GM12878 (cell line): ENCODE measurements around the gene PRKCZ. TPM values are rescaled to one million over a fixed set of nuclear protein-coding genes. Genes with fewer than 3 reads are reported as not detected.

Experiments
- CBX3 ChIP-seq: fragments of 200-600 bp; sonication (generic); IDR thresholded peaks from 2 replicates; pipeline ENCODE4 v1.6.1; 2016; ENCODE audit warnings: low read depth, borderline replicate concordance
- CHD4 ChIP-seq: fragments of 200-600 bp; sonication (generic); IDR thresholded peaks from 2 replicates; pipeline ENCODE4 v1.6.1; 2016; ENCODE audit warnings: mild to moderate bottlenecking
- CUX1 ChIP-seq: IDR thresholded peaks from 2 replicates; pipeline ENCODE4 v1.6.1; 2012; ENCODE audit warnings: improper control_type of control experiment, low read depth, low read length; ENCODE audit not compliant: insufficient replicate concordance
- EED ChIP-seq: sonication (generic); IDR thresholded peaks from 2 replicates; pipeline ENCODE4 v1.6.1; 2016; ENCODE audit warnings: antibody characterized with exemption, low read depth
- NR2C2 ChIP-seq: IDR thresholded peaks from 2 replicates; pipeline ENCODE4 v1.6.1; 2011; ENCODE audit warnings: borderline replicate concordance, low read depth; ENCODE audit not compliant: control insufficient read depth, insufficient read length
- polyA plus RNA-seq, 11 experiments: library from polyadenylated mRNA; depleted of rRNA in 4 of 11; unstranded in 6 of 11; stranded (reverse) in 5 of 11; fragments of >200 nt; fragmentation: Nextera tagmentation in 4 of 11; fragmentation: Illumina TruSeq in 1 of 11; extraction: Ambion mirVana in 4 of 11; extraction: Trizol in 1 of 11; gene quantifications; 1 replicate in 1 of 11; 2 replicates in 10 of 11; pipeline versions ENCODE4 v1.2.1 to v1.2.3, GENCODE V29; 2011 to 2016; ENCODE audit warnings: inconsistent platforms in 2 of 11, missing spikeins in 2 of 11, low read depth in 1 of 11
- total RNA-seq, 4 experiments: library from RNA; depleted of rRNA in 3 of 4; stranded (reverse); fragments of >200 nt in 3 of 4; fragmentation: Illumina TruSeq in 1 of 4; extraction: Trizol in 1 of 4; gene quantifications; 2 replicates each; pipeline versions ENCODE4 v1.2.1 to v1.2.3, GENCODE V29; 2013 to 2021
- TF ChIP-seq, protein P1 (sequence below): IDR thresholded peaks from 2 replicates; pipeline ENCODE4 v1.6.1; 2012; ENCODE audit warnings: mild to moderate bottlenecking, low read depth, low read length
- TF ChIP-seq, protein P2 (sequence below): IDR thresholded peaks from 2 replicates; pipeline ENCODE4 v1.6.1; 2012; ENCODE audit warnings: low read depth, low read length, improper control_type of control experiment
- TF ChIP-seq, protein P3 (sequence below): IDR thresholded peaks from 2 replicates; pipeline ENCODE4 v1.6.1; 2011; ENCODE audit warnings: low read depth, low read length, improper control_type of control experiment, borderline replicate concordance
- TF ChIP-seq, protein P4 (sequence below), 3 experiments: IDR thresholded peaks in 2 of 3; conservative IDR thresholded peaks in 1 of 3; 2 replicates each; pipeline ENCODE4 v1.5.1; 2011; ENCODE audit warnings: low read depth in 3 of 3, low read length in 3 of 3, mild to moderate bottlenecking in 3 of 3, control low read depth in 2 of 3, moderate library complexity in 2 of 3, inconsistent platforms in 1 of 3, mixed read lengths in 1 of 3; ENCODE audit not compliant: control insufficient read depth in 2 of 3, insufficient read depth in 1 of 3; ENCODE audit errors: extremely low read depth in 1 of 3
- TF ChIP-seq, protein P5 (sequence below): IDR thresholded peaks from 2 replicates; pipeline ENCODE4 v1.6.1; 2011; ENCODE audit warnings: low read depth, mild to moderate bottlenecking, low read length, moderate library complexity, borderline replicate concordance; ENCODE audit errors: extremely low read depth

Gene PRKCZ
- total and polyA plus RNA-seq, 10 of the 15 experiments (the other 5 are each of a cell fraction or from before 2014, with no cell fraction given), result 0.05 to 1.9 (median 0.64) TPM; not detected in 1

GRCh38 chr1:2159124-2159523 lies 108.9 kb downstream of the PRKCZ start (continued):
- TF ChIP-seq, protein P1, sequence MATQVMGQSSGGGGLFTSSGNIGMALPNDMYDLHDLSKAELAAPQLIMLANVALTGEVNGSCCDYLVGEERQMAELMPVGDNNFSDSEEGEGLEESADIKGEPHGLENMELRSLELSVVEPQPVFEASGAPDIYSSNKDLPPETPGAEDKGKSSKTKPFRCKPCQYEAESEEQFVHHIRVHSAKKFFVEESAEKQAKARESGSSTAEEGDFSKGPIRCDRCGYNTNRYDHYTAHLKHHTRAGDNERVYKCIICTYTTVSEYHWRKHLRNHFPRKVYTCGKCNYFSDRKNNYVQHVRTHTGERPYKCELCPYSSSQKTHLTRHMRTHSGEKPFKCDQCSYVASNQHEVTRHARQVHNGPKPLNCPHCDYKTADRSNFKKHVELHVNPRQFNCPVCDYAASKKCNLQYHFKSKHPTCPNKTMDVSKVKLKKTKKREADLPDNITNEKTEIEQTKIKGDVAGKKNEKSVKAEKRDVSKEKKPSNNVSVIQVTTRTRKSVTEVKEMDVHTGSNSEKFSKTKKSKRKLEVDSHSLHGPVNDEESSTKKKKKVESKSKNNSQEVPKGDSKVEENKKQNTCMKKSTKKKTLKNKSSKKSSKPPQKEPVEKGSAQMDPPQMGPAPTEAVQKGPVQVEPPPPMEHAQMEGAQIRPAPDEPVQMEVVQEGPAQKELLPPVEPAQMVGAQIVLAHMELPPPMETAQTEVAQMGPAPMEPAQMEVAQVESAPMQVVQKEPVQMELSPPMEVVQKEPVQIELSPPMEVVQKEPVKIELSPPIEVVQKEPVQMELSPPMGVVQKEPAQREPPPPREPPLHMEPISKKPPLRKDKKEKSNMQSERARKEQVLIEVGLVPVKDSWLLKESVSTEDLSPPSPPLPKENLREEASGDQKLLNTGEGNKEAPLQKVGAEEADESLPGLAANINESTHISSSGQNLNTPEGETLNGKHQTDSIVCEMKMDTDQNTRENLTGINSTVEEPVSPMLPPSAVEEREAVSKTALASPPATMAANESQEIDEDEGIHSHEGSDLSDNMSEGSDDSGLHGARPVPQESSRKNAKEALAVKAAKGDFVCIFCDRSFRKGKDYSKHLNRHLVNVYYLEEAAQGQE, result no peak
- TF ChIP-seq, protein P2, sequence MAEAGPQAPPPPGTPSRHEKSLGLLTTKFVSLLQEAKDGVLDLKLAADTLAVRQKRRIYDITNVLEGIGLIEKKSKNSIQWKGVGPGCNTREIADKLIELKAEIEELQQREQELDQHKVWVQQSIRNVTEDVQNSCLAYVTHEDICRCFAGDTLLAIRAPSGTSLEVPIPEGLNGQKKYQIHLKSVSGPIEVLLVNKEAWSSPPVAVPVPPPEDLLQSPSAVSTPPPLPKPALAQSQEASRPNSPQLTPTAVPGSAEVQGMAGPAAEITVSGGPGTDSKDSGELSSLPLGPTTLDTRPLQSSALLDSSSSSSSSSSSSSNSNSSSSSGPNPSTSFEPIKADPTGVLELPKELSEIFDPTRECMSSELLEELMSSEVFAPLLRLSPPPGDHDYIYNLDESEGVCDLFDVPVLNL, result no peak
- TF ChIP-seq, protein P3, sequence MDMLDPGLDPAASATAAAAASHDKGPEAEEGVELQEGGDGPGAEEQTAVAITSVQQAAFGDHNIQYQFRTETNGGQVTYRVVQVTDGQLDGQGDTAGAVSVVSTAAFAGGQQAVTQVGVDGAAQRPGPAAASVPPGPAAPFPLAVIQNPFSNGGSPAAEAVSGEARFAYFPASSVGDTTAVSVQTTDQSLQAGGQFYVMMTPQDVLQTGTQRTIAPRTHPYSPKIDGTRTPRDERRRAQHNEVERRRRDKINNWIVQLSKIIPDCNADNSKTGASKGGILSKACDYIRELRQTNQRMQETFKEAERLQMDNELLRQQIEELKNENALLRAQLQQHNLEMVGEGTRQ, result no peak
- TF ChIP-seq NR2C2, result no peak
- TF ChIP-seq, protein P4, sequence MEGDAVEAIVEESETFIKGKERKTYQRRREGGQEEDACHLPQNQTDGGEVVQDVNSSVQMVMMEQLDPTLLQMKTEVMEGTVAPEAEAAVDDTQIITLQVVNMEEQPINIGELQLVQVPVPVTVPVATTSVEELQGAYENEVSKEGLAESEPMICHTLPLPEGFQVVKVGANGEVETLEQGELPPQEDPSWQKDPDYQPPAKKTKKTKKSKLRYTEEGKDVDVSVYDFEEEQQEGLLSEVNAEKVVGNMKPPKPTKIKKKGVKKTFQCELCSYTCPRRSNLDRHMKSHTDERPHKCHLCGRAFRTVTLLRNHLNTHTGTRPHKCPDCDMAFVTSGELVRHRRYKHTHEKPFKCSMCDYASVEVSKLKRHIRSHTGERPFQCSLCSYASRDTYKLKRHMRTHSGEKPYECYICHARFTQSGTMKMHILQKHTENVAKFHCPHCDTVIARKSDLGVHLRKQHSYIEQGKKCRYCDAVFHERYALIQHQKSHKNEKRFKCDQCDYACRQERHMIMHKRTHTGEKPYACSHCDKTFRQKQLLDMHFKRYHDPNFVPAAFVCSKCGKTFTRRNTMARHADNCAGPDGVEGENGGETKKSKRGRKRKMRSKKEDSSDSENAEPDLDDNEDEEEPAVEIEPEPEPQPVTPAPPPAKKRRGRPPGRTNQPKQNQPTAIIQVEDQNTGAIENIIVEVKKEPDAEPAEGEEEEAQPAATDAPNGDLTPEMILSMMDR (IDR thresholded peaks at IDR 0.05 in 2 of 3, conservative IDR thresholded peaks at IDR 0.05 in 1 of 3; ENCODE audit: control insufficient read depth in 2 of 3, extremely low read depth in 1 of 3, insufficient read depth in 1 of 3, low read depth in 3 of 3, low read length in 3 of 3), result no peak
- no peak for TF ChIP-seq CHD4
- no peak for TF ChIP-seq CUX1
- TF ChIP-seq CBX3, result no peak
- TF ChIP-seq, protein P5, sequence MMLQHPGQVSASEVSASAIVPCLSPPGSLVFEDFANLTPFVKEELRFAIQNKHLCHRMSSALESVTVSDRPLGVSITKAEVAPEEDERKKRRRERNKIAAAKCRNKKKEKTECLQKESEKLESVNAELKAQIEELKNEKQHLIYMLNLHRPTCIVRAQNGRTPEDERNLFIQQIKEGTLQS, result no peak
- no peak for TF ChIP-seq EED
